ENCODE data around the gene WDFY4. TPM values are rescaled to one million over a fixed set of nuclear protein-coding genes. Genes with fewer than 3 reads are reported as not detected.

WDFY4 gene
- total and polyA plus RNA-seq, 8 donors: 0.15 to 8.0 (median 2.7) TPM

DNA sequence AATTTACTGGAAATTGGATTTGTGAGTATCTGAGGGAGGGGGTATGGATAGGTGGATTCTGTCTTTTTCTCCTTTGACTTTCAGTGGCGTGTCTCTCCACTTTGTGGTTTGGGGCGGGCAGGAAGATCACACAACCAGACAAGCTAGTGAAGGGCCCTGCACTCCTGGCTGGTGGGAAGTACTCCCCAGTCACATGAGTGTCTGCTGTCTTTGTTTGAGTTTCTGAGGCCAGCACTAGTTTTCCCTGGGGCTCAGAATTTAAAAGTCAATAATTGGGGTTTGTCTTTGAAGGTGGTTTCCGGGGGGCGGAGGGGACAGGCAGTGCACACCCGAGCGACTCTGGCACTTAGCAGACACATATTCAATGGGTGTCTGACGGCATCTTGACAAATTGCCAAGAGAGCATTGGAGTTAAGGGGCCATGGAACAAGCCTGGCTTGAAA lies 120.1 kb downstream of the WDFY4 start:
- intact Hi-C loops (cut with DNase I; ENCODE audit: low total_unique reads): no loop called here
- no peaks in the 10 kb centered on the region for H3K27me3 ChIP-seq
- H3K4me3 ChIP-seq: no peak overlapping the region
- peak overlapping the region in 1 of 5 donors; percentile 5 for H3K27ac ChIP-seq
- 13 to 25% (median 21%) methylated on average over 7 of the region's 7 CpGs for WGBS, 5 donors
- no peaks in the 10 kb centered on the region for H3K36me3 ChIP-seq
- H3K9me3 ChIP-seq: no peaks in the 10 kb centered on the region
- peak in 1 of 2 donors; percentile 67 for DNase-seq
- peaks cover 0 to 17% (median 0%) of the 10 kb centered on the region in 4 donors for H3K4me1 ChIP-seq
- TF ChIP-seq CTCF (IDR thresholded peaks at IDR 0.05): no peak
- TF ChIP-seq POLR2AphosphoS5 (IDR thresholded peaks at IDR 0.05): no peak
- TF ChIP-seq POLR2A (IDR thresholded peaks at IDR 0.05): no peak
- TF ChIP-seq EP300 (IDR thresholded peaks at IDR 0.05): no peak

DNA sequence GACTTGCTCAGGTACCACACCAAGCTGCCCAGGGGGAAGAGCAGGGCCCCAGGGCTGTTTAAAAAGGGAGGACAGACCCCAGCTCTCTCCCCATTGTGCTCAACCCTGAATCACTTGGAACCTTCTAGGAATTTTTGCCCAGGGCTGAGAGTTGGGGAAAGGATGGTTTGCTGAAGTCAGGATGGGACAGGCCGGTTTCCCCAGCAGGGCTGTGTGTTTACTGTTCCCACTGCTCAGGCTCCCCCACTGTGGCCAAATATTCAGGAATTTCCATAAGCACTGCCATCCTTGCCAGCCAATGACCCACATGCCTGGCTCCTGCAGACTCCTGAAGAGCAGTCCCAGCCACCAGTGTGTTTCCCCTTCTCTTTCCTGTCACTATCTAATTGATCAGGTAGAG lies 120.7 kb downstream of the WDFY4 start:
- WGBS, 5 donors: 40 to 60% (median 57%) methylated on average over 1 of the region's 1 CpG
- Histone ChIP-seq H3K9me3 (no peaks in the 10 kb centered on the region), H3K27me3 (no peaks in the 10 kb centered on the region), H3K4me3 (no peak overlapping the region), H3K4me1 (peaks cover 0 to 17% (median 0%) of the 10 kb centered on the region in 4 donors), H3K27ac (peak overlapping the region in 1 of 5 donors; percentile 5), H3K36me3 (no peaks in the 10 kb centered on the region)
- intact Hi-C loops (cut with DNase I; ENCODE audit: low total_unique reads): no loop called here
- DNase-seq: no peak
- TF ChIP-seq POLR2A (IDR thresholded peaks at IDR 0.05) (no peak), EP300 (IDR thresholded peaks at IDR 0.05) (no peak), CTCF (IDR thresholded peaks at IDR 0.05) (no peak), POLR2AphosphoS5 (IDR thresholded peaks at IDR 0.05) (no peak)

- Histone ChIP-seq H3K9me3 (no peaks in the 10 kb centered on the region), H3K4me3 (no peak overlapping the region), H3K36me3 (no peaks in the 10 kb centered on the region), H3K27ac (peak overlapping the region in 1 of 5 donors; percentile 5), H3K4me1 (peaks cover 0 to 17% (median 0%) of the 10 kb centered on the region in 4 donors), H3K27me3 (no peaks in the 10 kb centered on the region)
- DNase-seq: peak in 1 of 2 donors; percentile 71
- TF ChIP-seq POLR2AphosphoS5 (IDR thresholded peaks at IDR 0.05) (no peak), CTCF (IDR thresholded peaks at IDR 0.05) (no peak), EP300 (IDR thresholded peaks at IDR 0.05) (no peak), POLR2A (IDR thresholded peaks at IDR 0.05) (no peak)
- 29 to 58% (median 36%) methylated on average over 11 to 12 of the region's 12 CpGs for WGBS, 5 donors
- intact Hi-C loops (cut with DNase I; ENCODE audit: low total_unique reads): no loop called here
Measured at GRCh38 chr10:48805848-48806247, 121.2 kb downstream of the WDFY4 start.

GRCh38 chr10:48806342-48806741 lies 121.7 kb downstream of the WDFY4 start:
- no peaks in the 10 kb centered on the region for H3K36me3 ChIP-seq
- intact Hi-C loops (cut with DNase I; ENCODE audit: low total_unique reads): no loop called here
- no peaks in the 10 kb centered on the region for H3K27me3 ChIP-seq
- TF ChIP-seq EP300 (IDR thresholded peaks at IDR 0.05): no peak
- TF ChIP-seq POLR2A (IDR thresholded peaks at IDR 0.05): no peak
- no peak for TF ChIP-seq POLR2AphosphoS5 (IDR thresholded peaks at IDR 0.05)
- TF ChIP-seq CTCF (IDR thresholded peaks at IDR 0.05): no peak
- no peaks in the 10 kb centered on the region for H3K9me3 ChIP-seq
- 45 to 65% (median 60%) methylated on average over 4 of the region's 4 CpGs for WGBS, 5 donors
- no peak overlapping the region for H3K27ac ChIP-seq
- peaks cover 0 to 14% (median 0%) of the 10 kb centered on the region in 4 donors for H3K4me1 ChIP-seq
- no peak for DNase-seq
- no peak overlapping the region for H3K4me3 ChIP-seq
